LNCAP (cell line): ENCODE data around the gene CCM2.

Experiments
- TF ChIP-seq, protein P1 (sequence below): fragments of 450-650 bp; IDR thresholded peaks from 2 replicates; pipeline ENCODE4 v1.5.1; 2017; ENCODE audit warnings: mild to moderate bottlenecking

The CCM2 gene

GRCh38 chr7:44965937-44966730, 33.9 kb upstream of the CCM2 start:
- TF ChIP-seq, protein P1, sequence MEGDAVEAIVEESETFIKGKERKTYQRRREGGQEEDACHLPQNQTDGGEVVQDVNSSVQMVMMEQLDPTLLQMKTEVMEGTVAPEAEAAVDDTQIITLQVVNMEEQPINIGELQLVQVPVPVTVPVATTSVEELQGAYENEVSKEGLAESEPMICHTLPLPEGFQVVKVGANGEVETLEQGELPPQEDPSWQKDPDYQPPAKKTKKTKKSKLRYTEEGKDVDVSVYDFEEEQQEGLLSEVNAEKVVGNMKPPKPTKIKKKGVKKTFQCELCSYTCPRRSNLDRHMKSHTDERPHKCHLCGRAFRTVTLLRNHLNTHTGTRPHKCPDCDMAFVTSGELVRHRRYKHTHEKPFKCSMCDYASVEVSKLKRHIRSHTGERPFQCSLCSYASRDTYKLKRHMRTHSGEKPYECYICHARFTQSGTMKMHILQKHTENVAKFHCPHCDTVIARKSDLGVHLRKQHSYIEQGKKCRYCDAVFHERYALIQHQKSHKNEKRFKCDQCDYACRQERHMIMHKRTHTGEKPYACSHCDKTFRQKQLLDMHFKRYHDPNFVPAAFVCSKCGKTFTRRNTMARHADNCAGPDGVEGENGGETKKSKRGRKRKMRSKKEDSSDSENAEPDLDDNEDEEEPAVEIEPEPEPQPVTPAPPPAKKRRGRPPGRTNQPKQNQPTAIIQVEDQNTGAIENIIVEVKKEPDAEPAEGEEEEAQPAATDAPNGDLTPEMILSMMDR: no peak

DNA sequence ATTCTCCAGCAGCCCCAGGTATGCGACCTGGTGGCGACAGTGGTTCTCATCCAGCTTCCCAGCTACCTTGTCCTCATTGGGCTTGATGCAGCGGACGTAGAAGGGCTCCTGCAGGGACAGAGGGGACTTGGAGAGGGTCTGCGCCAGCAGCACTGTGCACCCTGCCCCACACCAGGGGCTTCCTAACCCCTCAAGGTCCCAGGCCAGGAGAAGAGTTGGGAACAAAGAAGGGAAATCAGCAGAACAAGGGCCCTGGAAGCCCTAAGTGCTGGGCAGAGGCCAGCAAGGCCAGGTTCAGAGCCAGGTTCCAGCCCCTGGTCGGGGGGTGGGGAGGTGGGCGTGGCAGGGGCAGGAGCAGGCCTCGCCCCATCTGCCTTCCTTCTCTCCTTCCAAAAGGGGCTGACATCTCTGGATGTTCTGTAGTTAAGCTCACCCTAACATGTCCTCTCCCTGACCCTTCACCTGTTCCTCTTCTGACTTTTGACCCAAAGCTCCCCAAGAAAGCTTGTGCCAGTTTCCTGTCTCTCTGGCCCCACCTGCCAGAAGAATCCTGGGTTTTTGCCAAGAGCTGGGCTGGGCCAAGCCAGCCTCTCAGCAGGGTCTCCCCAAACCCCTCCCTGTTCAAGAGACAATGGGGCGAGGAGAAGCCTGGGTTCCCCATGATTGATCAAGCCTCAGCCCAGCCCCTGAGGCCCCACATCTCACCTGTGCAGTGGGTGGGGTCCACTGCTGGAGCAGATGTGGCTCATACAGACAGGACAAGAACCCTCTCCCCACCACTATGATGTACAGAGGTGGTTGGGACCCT, 33.1 kb upstream of the CCM2 start:
- TF ChIP-seq, protein P1: no peak

GRCh38 chr7:44967571-44968446, 32.2 kb upstream of the CCM2 start:
- TF ChIP-seq, protein P1: no peak

DNA sequence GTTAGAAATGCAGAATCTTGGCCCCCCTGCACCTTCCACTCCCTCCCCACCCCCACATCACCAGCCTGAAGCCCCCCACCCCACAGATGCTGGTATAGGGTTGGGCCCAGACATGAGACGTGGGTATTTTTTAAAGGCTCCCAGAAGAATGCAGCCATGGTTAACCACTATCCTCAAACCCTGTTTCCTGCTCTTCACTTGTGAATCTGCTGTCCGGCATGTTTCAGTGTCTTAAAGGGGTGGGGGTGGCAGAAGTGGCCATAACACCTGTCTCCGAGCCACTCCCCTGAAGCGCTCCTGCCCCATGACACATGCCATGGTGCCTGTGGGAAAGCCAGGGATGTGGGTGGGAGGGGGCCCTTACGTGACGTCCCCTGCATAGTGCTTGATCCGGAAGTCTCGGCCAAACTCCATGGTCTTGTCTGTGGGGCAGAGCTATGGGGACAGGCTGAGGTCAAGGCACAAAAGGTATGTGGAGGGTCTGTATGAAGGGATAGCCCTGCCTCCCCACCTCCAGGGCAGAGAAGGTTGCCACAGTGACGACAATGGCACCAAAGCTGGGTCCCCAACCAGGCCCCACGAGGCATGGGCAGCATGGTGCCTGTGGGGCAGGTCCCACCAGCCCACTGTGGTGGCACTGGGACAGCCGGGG, 30.8 kb upstream of the CCM2 start:
- TF ChIP-seq, protein P1: no peak

DNA sequence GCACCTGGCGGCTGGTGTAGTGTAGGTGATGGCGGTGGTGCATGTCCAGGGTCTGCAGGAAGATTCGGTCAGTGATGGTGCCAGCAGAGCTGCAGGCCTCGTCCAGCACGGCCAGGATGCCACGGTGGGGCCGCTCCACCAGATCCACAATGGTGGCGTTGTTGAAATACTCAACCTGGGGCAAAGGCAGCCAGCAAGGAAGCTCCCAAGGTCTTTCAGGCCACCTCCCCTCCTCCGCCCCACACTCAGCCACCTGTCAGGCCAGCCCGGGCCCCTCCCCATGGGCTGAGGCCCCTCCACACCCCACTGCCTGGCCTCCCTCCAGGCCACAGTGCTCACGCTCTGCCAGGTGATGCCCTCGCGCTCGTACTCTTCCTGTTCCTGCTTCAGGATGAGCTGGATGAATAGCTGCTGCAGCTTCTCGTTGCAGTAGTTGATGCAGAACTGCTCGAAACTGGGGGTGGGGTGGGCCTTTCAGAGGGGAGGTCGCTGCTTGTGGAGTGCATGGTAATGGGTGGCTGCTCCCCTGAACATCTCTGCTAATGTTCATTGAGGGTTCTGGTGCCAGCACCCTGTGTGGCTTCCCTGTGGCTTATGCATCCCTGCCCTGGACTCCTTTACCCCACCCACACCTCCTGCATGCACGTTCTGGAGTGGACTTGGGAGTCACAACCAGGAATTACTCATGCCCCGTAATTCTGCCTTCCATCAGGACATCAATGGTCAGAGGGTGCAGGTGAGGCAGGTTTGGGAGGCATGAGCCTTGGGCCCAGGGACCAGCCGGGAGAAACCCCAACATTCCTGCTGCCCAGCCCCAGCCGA, 30.1 kb upstream of the CCM2 start:
- TF ChIP-seq, protein P1: no peak

GRCh38 chr7:44970523-44971051, 29.4 kb upstream of the CCM2 start:
- TF ChIP-seq, protein P1: no peak
